HCT116 (cell line): ENCODE data around the gene SLC13A4.

ENCODE experiments used
- POLR2AphosphoS5 ChIP-seq: IDR thresholded peaks from 2 replicates; pipeline ENCODE4 v1.6.1; 2011; ENCODE audit warnings: mild to moderate bottlenecking, low read depth, low read length, moderate library complexity
- RAD21 ChIP-seq: IDR thresholded peaks from 2 replicates; pipeline ENCODE4 v1.6.1; 2012; ENCODE audit warnings: low read depth, mild to moderate bottlenecking
- TF ChIP-seq, protein P1 (sequence below), 3 experiments: fragments of 200-600 bp in 1 of 3; sonication (generic) in 1 of 3; IDR thresholded peaks in 2 of 3; conservative IDR thresholded peaks in 1 of 3; 2 replicates each; pipeline ENCODE4 v1.5.1; 2012 to 2017; ENCODE audit warnings: low read depth in 2 of 3, low read length in 2 of 3, antibody characterized with exemption in 1 of 3, borderline replicate concordance in 1 of 3, control low read depth in 1 of 3, mild to moderate bottlenecking in 1 of 3, mixed read lengths in 1 of 3, mixed run types in 1 of 3, moderate library complexity in 1 of 3; ENCODE audit not compliant: insufficient read depth in 1 of 3
- TF ChIP-seq, protein P2 (sequence below): IDR thresholded peaks from 2 replicates; pipeline ENCODE4 v1.6.1; 2011; ENCODE audit warnings: mild to moderate bottlenecking, low read length, moderate library complexity; ENCODE audit not compliant: insufficient replicate concordance; ENCODE audit errors: extremely low read depth

DNA sequence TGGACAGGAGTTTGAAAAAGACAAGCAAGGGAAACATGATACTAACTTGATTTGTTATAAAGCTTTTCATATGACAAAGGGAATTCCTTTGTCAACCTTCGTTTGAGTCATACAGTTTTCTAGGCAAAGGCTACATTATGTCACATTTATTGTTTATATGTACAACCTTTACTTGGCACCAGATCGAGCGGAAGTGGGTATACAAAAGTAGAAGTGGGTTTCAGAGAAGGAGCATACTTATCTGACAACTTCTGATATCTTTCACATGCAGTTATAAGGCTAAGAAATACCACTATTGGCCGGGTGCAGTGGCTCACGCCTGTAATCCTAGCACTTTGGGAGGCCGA lies 54.7 kb downstream of the SLC13A4 start:
- TF ChIP-seq, protein P1, sequence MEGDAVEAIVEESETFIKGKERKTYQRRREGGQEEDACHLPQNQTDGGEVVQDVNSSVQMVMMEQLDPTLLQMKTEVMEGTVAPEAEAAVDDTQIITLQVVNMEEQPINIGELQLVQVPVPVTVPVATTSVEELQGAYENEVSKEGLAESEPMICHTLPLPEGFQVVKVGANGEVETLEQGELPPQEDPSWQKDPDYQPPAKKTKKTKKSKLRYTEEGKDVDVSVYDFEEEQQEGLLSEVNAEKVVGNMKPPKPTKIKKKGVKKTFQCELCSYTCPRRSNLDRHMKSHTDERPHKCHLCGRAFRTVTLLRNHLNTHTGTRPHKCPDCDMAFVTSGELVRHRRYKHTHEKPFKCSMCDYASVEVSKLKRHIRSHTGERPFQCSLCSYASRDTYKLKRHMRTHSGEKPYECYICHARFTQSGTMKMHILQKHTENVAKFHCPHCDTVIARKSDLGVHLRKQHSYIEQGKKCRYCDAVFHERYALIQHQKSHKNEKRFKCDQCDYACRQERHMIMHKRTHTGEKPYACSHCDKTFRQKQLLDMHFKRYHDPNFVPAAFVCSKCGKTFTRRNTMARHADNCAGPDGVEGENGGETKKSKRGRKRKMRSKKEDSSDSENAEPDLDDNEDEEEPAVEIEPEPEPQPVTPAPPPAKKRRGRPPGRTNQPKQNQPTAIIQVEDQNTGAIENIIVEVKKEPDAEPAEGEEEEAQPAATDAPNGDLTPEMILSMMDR (IDR thresholded peaks at IDR 0.05 in 2 of 3, conservative IDR thresholded peaks at IDR 0.05 in 1 of 3; ENCODE audit: borderline replicate concordance in 1 of 3, insufficient read depth in 1 of 3, low read depth in 2 of 3, low read length in 2 of 3) = no peak
- no peak for TF ChIP-seq POLR2AphosphoS5
- TF ChIP-seq RAD21 = no peak
- TF ChIP-seq, protein P2, sequence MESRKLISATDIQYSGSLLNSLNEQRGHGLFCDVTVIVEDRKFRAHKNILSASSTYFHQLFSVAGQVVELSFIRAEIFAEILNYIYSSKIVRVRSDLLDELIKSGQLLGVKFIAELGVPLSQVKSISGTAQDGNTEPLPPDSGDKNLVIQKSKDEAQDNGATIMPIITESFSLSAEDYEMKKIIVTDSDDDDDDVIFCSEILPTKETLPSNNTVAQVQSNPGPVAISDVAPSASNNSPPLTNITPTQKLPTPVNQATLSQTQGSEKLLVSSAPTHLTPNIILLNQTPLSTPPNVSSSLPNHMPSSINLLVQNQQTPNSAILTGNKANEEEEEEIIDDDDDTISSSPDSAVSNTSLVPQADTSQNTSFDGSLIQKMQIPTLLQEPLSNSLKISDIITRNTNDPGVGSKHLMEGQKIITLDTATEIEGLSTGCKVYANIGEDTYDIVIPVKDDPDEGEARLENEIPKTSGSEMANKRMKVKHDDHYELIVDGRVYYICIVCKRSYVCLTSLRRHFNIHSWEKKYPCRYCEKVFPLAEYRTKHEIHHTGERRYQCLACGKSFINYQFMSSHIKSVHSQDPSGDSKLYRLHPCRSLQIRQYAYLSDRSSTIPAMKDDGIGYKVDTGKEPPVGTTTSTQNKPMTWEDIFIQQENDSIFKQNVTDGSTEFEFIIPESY = no peak
